AG09319 (cell line): ENCODE data around the gene ZNF629.

Experiments
- DNase-seq: peaks from one replicate; pipeline ENCODE4 v3.0.0-alpha.2; 2010; ENCODE audit warnings: low read depth; ENCODE audit errors: extremely low read depth
- CTCF ChIP-seq: IDR thresholded peaks from 2 replicates; pipeline ENCODE4 v1.5.1; 2011; ENCODE audit warnings: low read depth, mild to moderate bottlenecking, inconsistent platforms, low read length, moderate library complexity

The ZNF629 gene

GRCh38 chr16:30797670-30798309, 10.8 kb upstream of the ZNF629 start:
- no peak for DNase-seq
- no peak for TF ChIP-seq CTCF

- DNase-seq = no peak
- TF ChIP-seq CTCF = no peak
Observed at GRCh38 chr16:30794634-30795033, 7.6 kb upstream of the ZNF629 start.

GRCh38 chr16:30793508-30794069, 6.6 kb upstream of the ZNF629 start:
- no peak for DNase-seq

GRCh38 chr16:30787613-30788378, 791 bp upstream of the ZNF629 start:
- TF ChIP-seq CTCF = no peak
- no peak for DNase-seq

More at GRCh38 chr16:30793508-30794069, 6.6 kb upstream of the ZNF629 start:
- no peak for TF ChIP-seq CTCF

GRCh38 chr16:30786115-30786935, 680 bp downstream of the ZNF629 start:
- DNase-seq = no peak
- TF ChIP-seq CTCF = no peak

GRCh38 chr16:30785126-30786106, 1.6 kb downstream of the ZNF629 start:
- TF ChIP-seq CTCF = no peak
- no peak for DNase-seq
